ENCODE results near the gene L1CAM. TPM values are rescaled to one million over a fixed set of nuclear protein-coding genes. Genes with fewer than 3 reads are reported as not detected.

L1CAM gene
- total and polyA plus RNA-seq, 9 of the 15 experiments (the other 6 are each of a cell fraction or from before 2014, with no cell fraction given): 0.09 to 0.86 (median 0.26) TPM; not detected in 3

DNA sequence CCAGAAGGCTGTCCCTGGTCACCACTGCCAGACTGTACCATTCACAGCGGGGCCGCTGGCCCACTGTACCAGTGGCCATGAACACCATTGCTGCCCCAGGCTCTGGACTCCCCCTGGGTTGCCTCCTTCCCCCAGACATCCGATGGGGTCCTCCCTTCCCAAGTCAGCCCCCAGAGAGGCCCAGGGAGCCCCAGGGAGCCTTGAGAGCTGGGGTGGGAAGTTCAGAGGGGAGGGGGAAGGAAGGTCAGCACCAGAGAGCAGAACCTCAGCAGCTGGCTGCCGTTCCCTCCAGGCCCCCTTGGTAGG is 40.5 kb upstream of the L1CAM start:
- H3K9me3 ChIP-seq (replicated peaks; ENCODE audit: control insufficient read depth, insufficient read depth, low read depth, low read length): no peaks in the 10 kb centered on the region
- no TSS peak for BruUV-seq (replicated peaks)
- 0% methylated on average over 1 of the region's 4 CpGs for WGBS (ENCODE audit: insufficient coverage, low coverage, missing lambda C conversion rate)
- ATAC-seq: no peak
- intact Hi-C loops (cut with micrococcal nuclease): loop anchor here (5.0 kb wide), 1 partner anchor 159 kb away; no protein-coding TSS in a partner anchor
- FAIRE-seq: no peak
- peaks cover 47% of the 10 kb centered on the region for H3K79me2 ChIP-seq (ENCODE audit: control insufficient read depth, insufficient read depth, low read length)
- peaks cover 30% of the 10 kb centered on the region for H3K36me3 ChIP-seq (ENCODE audit: control insufficient read depth, insufficient read depth, low read length)
- no peaks in the 10 kb centered on the region for H3K9me1 ChIP-seq (ENCODE audit: control insufficient read depth, insufficient read depth, low read length)
- H4K20me1 ChIP-seq (replicated peaks; ENCODE audit: control insufficient read depth, insufficient read depth, low read length): no peaks in the 10 kb centered on the region
- H3K9ac ChIP-seq (ENCODE audit: insufficient read depth in 1 of 2, low read depth in 2 of 2, low read length in 2 of 2): peak overlapping the region; percentile 93 to 96
- ChIA-PET CTCF (ENCODE audit: low intra/inter-chr PET ratio) (no interaction called here), POLR2A (interaction anchor here (0.6 to 2.3 kb wide), 9 partner anchors 9 to 485 kb away, joined by 3 to 9 read pairs (median 4); partner anchors contain the start of genes IDH3G, RENBP and SSR4)
- peak overlapping the region; percentile 98 for H3K27ac ChIP-seq (ENCODE audit: extremely low read depth, low read depth, low read length)
- no peaks in the 10 kb centered on the region for H3K27me3 ChIP-seq (ENCODE audit: control insufficient read depth in 2 of 2, insufficient read depth in 2 of 2, low read length in 2 of 2)
- peak overlapping the region; percentile 58 for H3K4me3 ChIP-seq
- H2AFZ ChIP-seq (ENCODE audit: low read depth, low read length): peak overlapping the region; percentile 62
- in situ Hi-C loops (cut with MboI): no loop called here
- H3K4me2 ChIP-seq (ENCODE audit: insufficient read depth, low read length): peak overlapping the region; percentile 97
- peak in 2 of 4 experiments; percentile 35 to 42 for DNase-seq (ENCODE audit: extremely low read depth in 1 of 4, low spot score in 3 of 4)
- H3K4me1 ChIP-seq (replicated peaks in 1 of 2; ENCODE audit: control insufficient read depth in 2 of 2, insufficient read depth in 2 of 2, low read length in 2 of 2): peaks cover 27 to 67% of the 10 kb centered on the region in 2 experiments; a peak in 4 of 5 replicates
- TF ChIP-seq ATF1 (CRISPR knock-in tag; IDR thresholded peaks at IDR 0.05) (no peak), ATF1 (tag; IDR thresholded peaks at IDR 0.05) (no peak), ZNF695 (CRISPR knock-in tag; IDR thresholded peaks at IDR 0.05) (no peak), PTBP1 (IDR thresholded peaks at IDR 0.05; ENCODE audit: low read depth, low read length) (no peak), PHF8 (IDR thresholded peaks at IDR 0.05; ENCODE audit: borderline replicate concordance, low read length) (peak; percentile 35; the same call in 1 of the 2 replicates), PHTF2 (CRISPR knock-in tag; IDR thresholded peaks at IDR 0.05) (no peak), POLR3A (IDR thresholded peaks at IDR 0.05; ENCODE audit: borderline replicate concordance, extremely low read depth, insufficient read depth, insufficient read length) (no peak)
- TF ChIP-seq, protein P1, sequence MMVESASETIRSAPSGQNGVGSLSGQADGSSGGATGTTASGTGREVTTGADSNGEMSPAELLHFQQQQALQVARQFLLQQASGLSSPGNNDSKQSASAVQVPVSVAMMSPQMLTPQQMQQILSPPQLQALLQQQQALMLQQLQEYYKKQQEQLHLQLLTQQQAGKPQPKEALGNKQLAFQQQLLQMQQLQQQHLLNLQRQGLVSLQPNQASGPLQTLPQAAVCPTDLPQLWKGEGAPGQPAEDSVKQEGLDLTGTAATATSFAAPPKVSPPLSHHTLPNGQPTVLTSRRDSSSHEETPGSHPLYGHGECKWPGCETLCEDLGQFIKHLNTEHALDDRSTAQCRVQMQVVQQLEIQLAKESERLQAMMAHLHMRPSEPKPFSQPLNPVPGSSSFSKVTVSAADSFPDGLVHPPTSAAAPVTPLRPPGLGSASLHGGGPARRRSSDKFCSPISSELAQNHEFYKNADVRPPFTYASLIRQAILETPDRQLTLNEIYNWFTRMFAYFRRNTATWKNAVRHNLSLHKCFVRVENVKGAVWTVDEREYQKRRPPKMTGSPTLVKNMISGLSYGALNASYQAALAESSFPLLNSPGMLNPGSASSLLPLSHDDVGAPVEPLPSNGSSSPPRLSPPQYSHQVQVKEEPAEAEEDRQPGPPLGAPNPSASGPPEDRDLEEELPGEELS (CRISPR knock-in tag; IDR thresholded peaks at IDR 0.05; ENCODE audit: borderline replicate concordance): 0 out of 2 replicates have a peak, but pooled peaks have one; percentile 31
- TF ChIP-seq, protein P2, sequence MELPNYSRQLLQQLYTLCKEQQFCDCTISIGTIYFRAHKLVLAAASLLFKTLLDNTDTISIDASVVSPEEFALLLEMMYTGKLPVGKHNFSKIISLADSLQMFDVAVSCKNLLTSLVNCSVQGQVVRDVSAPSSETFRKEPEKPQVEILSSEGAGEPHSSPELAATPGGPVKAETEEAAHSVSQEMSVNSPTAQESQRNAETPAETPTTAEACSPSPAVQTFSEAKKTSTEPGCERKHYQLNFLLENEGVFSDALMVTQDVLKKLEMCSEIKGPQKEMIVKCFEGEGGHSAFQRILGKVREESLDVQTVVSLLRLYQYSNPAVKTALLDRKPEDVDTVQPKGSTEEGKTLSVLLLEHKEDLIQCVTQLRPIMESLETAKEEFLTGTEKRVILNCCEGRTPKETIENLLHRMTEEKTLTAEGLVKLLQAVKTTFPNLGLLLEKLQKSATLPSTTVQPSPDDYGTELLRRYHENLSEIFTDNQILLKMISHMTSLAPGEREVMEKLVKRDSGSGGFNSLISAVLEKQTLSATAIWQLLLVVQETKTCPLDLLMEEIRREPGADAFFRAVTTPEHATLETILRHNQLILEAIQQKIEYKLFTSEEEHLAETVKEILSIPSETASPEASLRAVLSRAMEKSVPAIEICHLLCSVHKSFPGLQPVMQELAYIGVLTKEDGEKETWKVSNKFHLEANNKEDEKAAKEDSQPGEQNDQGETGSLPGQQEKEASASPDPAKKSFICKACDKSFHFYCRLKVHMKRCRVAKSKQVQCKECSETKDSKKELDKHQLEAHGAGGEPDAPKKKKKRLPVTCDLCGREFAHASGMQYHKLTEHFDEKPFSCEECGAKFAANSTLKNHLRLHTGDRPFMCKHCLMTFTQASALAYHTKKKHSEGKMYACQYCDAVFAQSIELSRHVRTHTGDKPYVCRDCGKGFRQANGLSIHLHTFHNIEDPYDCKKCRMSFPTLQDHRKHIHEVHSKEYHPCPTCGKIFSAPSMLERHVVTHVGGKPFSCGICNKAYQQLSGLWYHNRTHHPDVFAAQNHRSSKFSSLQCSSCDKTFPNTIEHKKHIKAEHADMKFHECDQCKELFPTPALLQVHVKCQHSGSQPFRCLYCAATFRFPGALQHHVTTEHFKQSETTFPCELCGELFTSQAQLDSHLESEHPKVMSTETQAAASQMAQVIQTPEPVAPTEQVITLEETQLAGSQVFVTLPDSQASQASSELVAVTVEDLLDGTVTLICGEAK (IDR thresholded peaks at IDR 0.05): no peak
- TF ChIP-seq, protein P2 (CRISPR knock-in tag; IDR thresholded peaks at IDR 0.05): no peak
- TF ChIP-seq, protein P3, sequence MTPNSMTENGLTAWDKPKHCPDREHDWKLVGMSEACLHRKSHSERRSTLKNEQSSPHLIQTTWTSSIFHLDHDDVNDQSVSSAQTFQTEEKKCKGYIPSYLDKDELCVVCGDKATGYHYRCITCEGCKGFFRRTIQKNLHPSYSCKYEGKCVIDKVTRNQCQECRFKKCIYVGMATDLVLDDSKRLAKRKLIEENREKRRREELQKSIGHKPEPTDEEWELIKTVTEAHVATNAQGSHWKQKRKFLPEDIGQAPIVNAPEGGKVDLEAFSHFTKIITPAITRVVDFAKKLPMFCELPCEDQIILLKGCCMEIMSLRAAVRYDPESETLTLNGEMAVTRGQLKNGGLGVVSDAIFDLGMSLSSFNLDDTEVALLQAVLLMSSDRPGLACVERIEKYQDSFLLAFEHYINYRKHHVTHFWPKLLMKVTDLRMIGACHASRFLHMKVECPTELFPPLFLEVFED (CRISPR knock-in tag; conservative IDR thresholded peaks at IDR 0.05): 0 out of 2 replicates have a peak, but pooled peaks have one; percentile 12

All from K562 (cell line).